Neural cell (in vitro differentiated cells): ENCODE measurements around the gene STX7.

ENCODE experiments used
- MXI1 ChIP-seq: fragments of 450-650 bp; conservative IDR thresholded peaks from 2 replicates; pipeline ENCODE4 v1.6.1; 2014; ENCODE audit warnings: antibody characterized with exemption, mild to moderate bottlenecking; ENCODE audit not compliant: poor library complexity, severe bottlenecking
- TF ChIP-seq, protein P1 (sequence below): fragments of 450-650 bp; IDR thresholded peaks from 2 replicates; pipeline ENCODE4 v1.5.1; 2014; ENCODE audit warnings: antibody characterized with exemption, mild to moderate bottlenecking, moderate library complexity; ENCODE audit not compliant: poor library complexity, severe bottlenecking

DNA sequence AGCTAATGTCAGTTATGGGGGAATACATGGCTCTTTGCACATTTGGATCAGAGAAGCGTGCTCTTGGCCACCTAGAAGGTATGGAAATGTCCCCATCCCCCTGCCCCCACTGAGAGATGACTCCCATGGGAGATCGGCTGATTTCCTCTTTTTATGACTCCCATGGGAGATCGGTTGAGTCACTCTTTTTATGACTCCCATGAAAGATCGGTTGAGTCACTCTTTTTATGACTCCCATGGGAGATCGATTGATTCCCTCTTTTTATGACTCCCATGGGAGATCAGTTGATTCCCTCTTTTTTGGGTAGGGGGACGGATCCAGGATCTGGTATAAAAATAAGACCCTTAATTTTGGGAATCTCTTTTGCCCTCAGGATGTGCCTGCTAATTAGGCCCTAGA lies 14.9 kb upstream of the STX7 start:
- no peak for TF ChIP-seq MXI1
- TF ChIP-seq, protein P1, sequence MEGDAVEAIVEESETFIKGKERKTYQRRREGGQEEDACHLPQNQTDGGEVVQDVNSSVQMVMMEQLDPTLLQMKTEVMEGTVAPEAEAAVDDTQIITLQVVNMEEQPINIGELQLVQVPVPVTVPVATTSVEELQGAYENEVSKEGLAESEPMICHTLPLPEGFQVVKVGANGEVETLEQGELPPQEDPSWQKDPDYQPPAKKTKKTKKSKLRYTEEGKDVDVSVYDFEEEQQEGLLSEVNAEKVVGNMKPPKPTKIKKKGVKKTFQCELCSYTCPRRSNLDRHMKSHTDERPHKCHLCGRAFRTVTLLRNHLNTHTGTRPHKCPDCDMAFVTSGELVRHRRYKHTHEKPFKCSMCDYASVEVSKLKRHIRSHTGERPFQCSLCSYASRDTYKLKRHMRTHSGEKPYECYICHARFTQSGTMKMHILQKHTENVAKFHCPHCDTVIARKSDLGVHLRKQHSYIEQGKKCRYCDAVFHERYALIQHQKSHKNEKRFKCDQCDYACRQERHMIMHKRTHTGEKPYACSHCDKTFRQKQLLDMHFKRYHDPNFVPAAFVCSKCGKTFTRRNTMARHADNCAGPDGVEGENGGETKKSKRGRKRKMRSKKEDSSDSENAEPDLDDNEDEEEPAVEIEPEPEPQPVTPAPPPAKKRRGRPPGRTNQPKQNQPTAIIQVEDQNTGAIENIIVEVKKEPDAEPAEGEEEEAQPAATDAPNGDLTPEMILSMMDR, result no peak
